OCI-LY1 (cell line): ENCODE results near the gene ANKRD13C.

Source experiments
- H2AFZ ChIP-seq: fragments of 200-600 bp; sonication (generic), shearing (Covaris generic); 2 replicates; pipeline ENCODE4 v1.6.0; 2014; ENCODE audit warnings: antibody characterized with exemption, mild to moderate bottlenecking, low read length
- H3F3A ChIP-seq: fragments of 200-600 bp; sonication (generic), shearing (Covaris generic); 2 replicates; pipeline ENCODE4 v1.6.0; 2014; ENCODE audit warnings: mild to moderate bottlenecking, antibody characterized with exemption, low read length, moderate library complexity; ENCODE audit not compliant: insufficient read depth
- H3K27ac ChIP-seq: fragments of 200-600 bp; sonication (generic); 2 replicates; pipeline ENCODE4 v1.5.1; 2014; ENCODE audit warnings: low read length, mixed run types, mild to moderate bottlenecking, low read depth; ENCODE audit not compliant: poor library complexity, severe bottlenecking
- H3K27me3 ChIP-seq: fragments of 200-600 bp; sonication (generic); 2 replicates; pipeline ENCODE4 v1.6.0; 2014; ENCODE audit warnings: antibody characterized with exemption, mild to moderate bottlenecking, low read length, moderate library complexity; ENCODE audit not compliant: insufficient read depth
- H3K36me3 ChIP-seq: fragments of 200-600 bp; sonication (generic); 2 replicates; pipeline ENCODE4 v1.6.1; 2014; ENCODE audit warnings: mild to moderate bottlenecking, antibody characterized with exemption, low read length, moderate library complexity, mixed read lengths; ENCODE audit not compliant: insufficient read depth
- H3K4me1 ChIP-seq: fragments of 200-600 bp; sonication (generic); 2 replicates; pipeline ENCODE4 v1.5.1; 2014; ENCODE audit warnings: mild to moderate bottlenecking, low read length, moderate library complexity; ENCODE audit not compliant: insufficient read depth, severe bottlenecking
- H3K4me2 ChIP-seq: fragments of 200-600 bp; sonication (generic), shearing (Covaris generic); 2 replicates; pipeline ENCODE4 v1.6.1; 2014; ENCODE audit warnings: low read length
- H3K4me3 ChIP-seq: fragments of 200-600 bp; sonication (generic); 2 replicates; pipeline ENCODE4 v1.5.1; 2014; ENCODE audit warnings: low read length, low read depth, mild to moderate bottlenecking, mixed read lengths; ENCODE audit not compliant: poor library complexity, severe bottlenecking
- H3K79me2 ChIP-seq: fragments of 200-600 bp; shearing (Covaris generic); 2 replicates; pipeline ENCODE4 v1.6.1; 2016; ENCODE audit warnings: mixed run types, low read length, mixed read lengths; ENCODE audit not compliant: insufficient read depth
- H3K9ac ChIP-seq: fragments of 200-600 bp; sonication (generic), shearing (Covaris generic); 2 replicates; pipeline ENCODE4 v1.6.1; 2014; ENCODE audit warnings: mild to moderate bottlenecking, low read length, mixed read lengths
- H3K9me2 ChIP-seq: fragments of 200-600 bp; sonication (generic), shearing (Covaris generic); 2 replicates; pipeline ENCODE4 v1.6.1; 2014; ENCODE audit warnings: low read depth, mild to moderate bottlenecking, low read length, mixed read lengths
- H3K9me3 ChIP-seq: fragments of 200-600 bp; shearing (Covaris generic); 2 replicates; pipeline ENCODE4 v1.6.1; 2014; ENCODE audit warnings: low read length, mixed read lengths
- H4K20me1 ChIP-seq: fragments of 200-600 bp; sonication (generic), shearing (Covaris generic); 2 replicates; pipeline ENCODE4 v1.6.0; 2016; ENCODE audit warnings: mild to moderate bottlenecking, low read length; ENCODE audit not compliant: insufficient read depth
- CTCF ChIP-seq: fragments of 200-600 bp; sonication (generic), shearing (Covaris generic); IDR thresholded peaks from 2 replicates; pipeline ENCODE4 v1.5.1; 2017; ENCODE audit warnings: mild to moderate bottlenecking, antibody characterized with exemption, low read length, moderate library complexity, mixed read lengths
- EZH2 ChIP-seq: fragments of 200-600 bp; sonication (generic), shearing (Covaris generic); IDR thresholded peaks from 2 replicates; pipeline ENCODE4 v1.8.0; 2017; ENCODE audit warnings: borderline replicate concordance, mixed run types, mild to moderate bottlenecking, antibody characterized with exemption, low read length, moderate library complexity, mixed read lengths

The ANKRD13C gene, protein sequence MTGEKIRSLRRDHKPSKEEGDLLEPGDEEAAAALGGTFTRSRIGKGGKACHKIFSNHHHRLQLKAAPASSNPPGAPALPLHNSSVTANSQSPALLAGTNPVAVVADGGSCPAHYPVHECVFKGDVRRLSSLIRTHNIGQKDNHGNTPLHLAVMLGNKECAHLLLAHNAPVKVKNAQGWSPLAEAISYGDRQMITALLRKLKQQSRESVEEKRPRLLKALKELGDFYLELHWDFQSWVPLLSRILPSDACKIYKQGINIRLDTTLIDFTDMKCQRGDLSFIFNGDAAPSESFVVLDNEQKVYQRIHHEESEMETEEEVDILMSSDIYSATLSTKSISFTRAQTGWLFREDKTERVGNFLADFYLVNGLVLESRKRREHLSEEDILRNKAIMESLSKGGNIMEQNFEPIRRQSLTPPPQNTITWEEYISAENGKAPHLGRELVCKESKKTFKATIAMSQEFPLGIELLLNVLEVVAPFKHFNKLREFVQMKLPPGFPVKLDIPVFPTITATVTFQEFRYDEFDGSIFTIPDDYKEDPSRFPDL

DNA sequence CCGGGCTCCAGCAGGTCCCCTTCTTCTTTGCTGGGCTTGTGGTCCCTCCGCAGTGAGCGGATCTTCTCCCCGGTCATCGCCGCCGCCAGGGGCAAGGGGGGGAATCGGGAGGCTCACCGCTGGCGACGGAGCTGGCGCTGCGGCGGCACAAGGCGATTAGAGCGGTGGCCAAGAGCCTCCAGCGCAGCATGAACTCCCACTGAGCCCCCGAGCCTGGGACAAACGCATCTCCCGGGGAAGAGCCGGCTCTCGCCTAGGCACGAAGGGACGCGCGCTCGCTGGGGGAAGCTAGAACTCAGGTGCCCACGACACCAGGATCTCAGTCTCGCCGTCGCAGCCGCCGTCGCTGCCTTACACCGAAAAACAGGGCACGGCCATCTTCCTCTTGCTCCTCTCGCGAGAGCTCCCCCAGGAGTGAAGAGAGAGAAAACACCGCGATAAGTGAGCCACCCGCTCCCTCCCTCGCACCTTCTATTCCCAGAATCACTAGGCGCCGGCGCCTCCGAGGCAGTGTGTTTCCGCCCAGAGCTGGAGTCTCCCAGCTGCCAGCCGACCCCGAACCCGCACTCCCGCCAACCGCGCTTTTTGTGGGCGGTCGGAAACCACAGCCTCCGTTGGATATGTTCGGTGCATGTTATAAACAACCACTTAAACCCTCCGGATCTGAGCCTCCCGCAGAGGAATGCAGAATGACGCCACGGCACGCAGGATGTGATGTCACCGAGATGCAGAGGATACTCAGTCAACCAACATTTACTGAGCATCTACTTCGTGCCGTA is at the start of gene ANKRD13C:
ANKRD13C (minus strand) TSS at position 391 of the 779 bp plus-strand sequence; CDS start at position 77, 314 bp downstream.
- Histone ChIP-seq H3K9me3 (no peaks in the 10 kb centered on the region), H3F3A (no peaks in the 10 kb centered on the region), H2AFZ (peak within 1 kb of the TSS; percentile 27; the same call in 1 of the 2 replicates), H3K4me1 (peaks cover 39% of the 10 kb centered on the region), H3K36me3 (peaks cover 9% of the 10 kb centered on the region; the same call in 1 of the 2 replicates), H4K20me1 (no peaks in the 10 kb centered on the region), H3K4me3 (peak within 1 kb of the TSS; percentile 96), H3K9me2 (no peaks in the 10 kb centered on the region), H3K27me3 (no peaks in the 10 kb centered on the region), H3K79me2 (peaks cover 45% of the 10 kb centered on the region), H3K9ac (peak within 1 kb of the TSS; percentile 92), H3K27ac (peak within 1 kb of the TSS; percentile 83), H3K4me2 (peak within 1 kb of the TSS; percentile 70)
- no peak for TF ChIP-seq EZH2
- peak; percentile 7; the same call in 1 of the 2 replicates for TF ChIP-seq CTCF

GRCh38 chr1:70403759-70404158 is 49.2 kb upstream of the ANKRD13C start:
- Histone ChIP-seq H3K27me3 (no peaks in the 10 kb centered on the region), H3F3A (no peaks in the 10 kb centered on the region), H4K20me1 (no peaks in the 10 kb centered on the region), H3K9ac (no peak overlapping the region), H3K4me3 (no peak overlapping the region), H3K4me1 (no peaks in the 10 kb centered on the region), H3K27ac (no peak overlapping the region), H3K79me2 (no peaks in the 10 kb centered on the region), H3K4me2 (no peak overlapping the region), H3K36me3 (no peaks in the 10 kb centered on the region), H3K9me2 (no peaks in the 10 kb centered on the region), H2AFZ (no peak overlapping the region), H3K9me3 (no peaks in the 10 kb centered on the region)
- no peak for TF ChIP-seq CTCF

DNA sequence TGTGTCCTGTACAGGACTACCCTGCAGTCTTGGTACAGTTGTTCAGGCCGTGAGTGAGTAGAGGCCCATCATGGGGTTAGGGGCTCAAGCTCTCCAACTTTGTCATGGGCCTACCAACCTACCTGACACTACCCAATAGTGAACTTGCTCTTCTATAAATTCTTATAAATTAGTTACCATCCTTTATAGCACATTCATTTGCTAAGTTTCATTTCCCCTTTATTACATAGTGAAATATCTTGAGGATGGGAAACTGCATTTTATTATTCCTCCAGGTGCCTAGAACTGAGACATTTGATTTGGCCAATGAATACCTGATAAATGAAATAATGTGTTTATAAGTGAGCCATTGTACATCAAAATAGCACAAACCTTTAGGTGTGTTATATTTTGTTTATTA is 47.5 kb upstream of the ANKRD13C start:
- Histone ChIP-seq H3K27ac (no peak overlapping the region), H3K36me3 (no peaks in the 10 kb centered on the region), H2AFZ (no peak overlapping the region), H3K4me1 (no peaks in the 10 kb centered on the region), H3K79me2 (no peaks in the 10 kb centered on the region), H3K27me3 (no peaks in the 10 kb centered on the region), H3K9me3 (no peaks in the 10 kb centered on the region), H3F3A (no peaks in the 10 kb centered on the region), H4K20me1 (no peaks in the 10 kb centered on the region), H3K4me2 (no peak overlapping the region), H3K9ac (no peak overlapping the region), H3K9me2 (no peaks in the 10 kb centered on the region), H3K4me3 (no peak overlapping the region)
- TF ChIP-seq EZH2 (no peak), CTCF (no peak)
